ENCODE measurements around the gene WDR81. TPM values are rescaled to one million over a fixed set of nuclear protein-coding genes. Genes with fewer than 3 reads are reported as not detected.

Gene WDR81
- total RNA-seq, 2 experiments from 2014 or later, result 7.0 to 8.0 TPM

GRCh38 chr17:1729966-1730325 lies 5.4 kb downstream of the WDR81 start:
- Mint-ChIP-seq H3K36me3 (ENCODE audit: low read depth) (peaks cover 6% of the 10 kb centered on the region), H3K27me3 (no peaks in the 10 kb centered on the region), H3K4me3 (no peak overlapping the region), H3K9me3 (no peaks in the 10 kb centered on the region), H3K4me1 (ENCODE audit: low read depth) (peaks cover 24% of the 10 kb centered on the region), H3K27ac (no peak overlapping the region)
- ATAC-seq (no peak), DNase-seq (no peak)
- CTCF ChIA-PET, result no interaction called here
- intact Hi-C loops (cut with micrococcal nuclease), result loop anchor here (10.0 kb wide), 1 partner anchor 45 kb away; no protein-coding TSS in a partner anchor
- TF ChIP-seq CTCF (IDR thresholded peaks at IDR 0.05), result no peak
- POLR2A ChIA-PET, result no interaction called here

GRCh38 chr17:1730326-1731193 lies 6.1 kb downstream of the WDR81 start:
- ChIA-PET POLR2A (interaction anchor here (0.6 to 3.0 kb wide), 3 partner anchors 11 to 53 kb away, joined by 3 to 8 read pairs (median 3); partner anchors contain the start of gene SERPINF1), CTCF (interaction anchor here (1.0 to 2.4 kb wide), 2 partner anchors 9 to 14 kb away, joined by 3 to 8 read pairs; no protein-coding TSS in a partner anchor)
- ATAC-seq, result no peak
- Mint-ChIP-seq H3K9me3 (no peaks in the 10 kb centered on the region), H3K27me3 (no peaks in the 10 kb centered on the region), H3K4me3 (no peak overlapping the region), H3K27ac (no peak overlapping the region), H3K36me3 (ENCODE audit: low read depth) (peaks cover 6% of the 10 kb centered on the region), H3K4me1 (ENCODE audit: low read depth) (peaks cover 20% of the 10 kb centered on the region)
- DNase-seq, result no peak
- no peak for TF ChIP-seq CTCF (IDR thresholded peaks at IDR 0.05)
- intact Hi-C loops (cut with micrococcal nuclease), result no loop called here

GRCh38 chr17:1731194-1731506 lies 6.6 kb downstream of the WDR81 start:
- H3K27me3 Mint-ChIP-seq, result no peaks in the 10 kb centered on the region
- intact Hi-C loops (cut with micrococcal nuclease), result no loop called here
- H3K27ac Mint-ChIP-seq, result no peak overlapping the region
- no peak for DNase-seq
- ChIA-PET POLR2A (interaction anchor here (0.6 to 3.0 kb wide), 3 partner anchors 31 to 527 kb away, joined by 3 to 8 read pairs (median 3); partner anchors contain the start of gene SERPINF1), CTCF (interaction anchor here (1.0 to 2.4 kb wide), 2 partner anchors 10 to 15 kb away, joined by 3 to 8 read pairs; no protein-coding TSS in a partner anchor)
- no peak overlapping the region for H3K4me3 Mint-ChIP-seq
- H3K4me1 Mint-ChIP-seq (ENCODE audit: low read depth), result peaks cover 16% of the 10 kb centered on the region
- TF ChIP-seq CTCF (IDR thresholded peaks at IDR 0.05), result no peak
- no peaks in the 10 kb centered on the region for H3K9me3 Mint-ChIP-seq
- no peak for ATAC-seq
- H3K36me3 Mint-ChIP-seq (ENCODE audit: low read depth), result peaks cover 6% of the 10 kb centered on the region

- DNase-seq (no peak), ATAC-seq (no peak)
- peaks cover 19% of the 10 kb centered on the region for H3K4me1 Mint-ChIP-seq (ENCODE audit: low read depth)
- ChIA-PET CTCF (interaction anchor here (0.7 to 2.4 kb wide), 2 partner anchors 11 to 31 kb away, joined by 3 to 8 read pairs; no protein-coding TSS in a partner anchor), POLR2A (interaction anchor here (3.0 kb wide), 1 partner anchor 30 kb away, joined by 8 read pairs; the partner anchor contains the start of gene SERPINF1)
- intact Hi-C loops (cut with micrococcal nuclease), result no loop called here
- no peak overlapping the region for H3K27ac Mint-ChIP-seq
- no peaks in the 10 kb centered on the region for H3K9me3 Mint-ChIP-seq
- no peak overlapping the region for H3K4me3 Mint-ChIP-seq
- H3K36me3 Mint-ChIP-seq (ENCODE audit: low read depth), result peaks cover 10% of the 10 kb centered on the region
- no peak for TF ChIP-seq CTCF (IDR thresholded peaks at IDR 0.05)
- H3K27me3 Mint-ChIP-seq, result no peaks in the 10 kb centered on the region
Measured at GRCh38 chr17:1732241-1732832, 7.8 kb downstream of the WDR81 start.

All from activated CD8-positive, alpha-beta T cell treated with anti-CD3 and anti-CD28 coated beads for 36 hours (primary cell).